GM19395 (cell line): ENCODE results near the gene LITAFD.
"Not testable (repeated sequence)": the region's sequence is repeated elsewhere in the genome, so short reads cannot be mapped to it uniquely, and the experiment has no call there.

ENCODE experiments used
- ATAC-seq: cut with Tn5 transposase; IDR thresholded peaks from one replicate; pipeline ENCODE4 v1.9.1; 2021; ENCODE audit warnings: mild to moderate bottlenecking, moderate library complexity; ENCODE audit not compliant: unreplicated experiment

Gene LITAFD

GRCh38 chr16:8869212-8869987 lies 12.8 kb upstream of the LITAFD start:
- ATAC-seq = no peak

- not testable (repeated sequence) for ATAC-seq
These were observed 12.2 kb upstream of the LITAFD start for GRCh38 chr16:8869988-8870241.

- ATAC-seq = no peak
These were observed 10.1 kb upstream of the LITAFD start for GRCh38 chr16:8872071-8872470.

- ATAC-seq = no peak
These were observed 8.9 kb upstream of the LITAFD start for GRCh38 chr16:8872967-8873865.

GRCh38 chr16:8873866-8874195 lies 8.3 kb upstream of the LITAFD start:
- ATAC-seq = not testable (repeated sequence)

GRCh38 chr16:8874388-8874787 lies 7.8 kb upstream of the LITAFD start:
- ATAC-seq = no peak

- ATAC-seq = not testable (repeated sequence)
These were observed 6.8 kb upstream of the LITAFD start for GRCh38 chr16:8875317-8875716.

- ATAC-seq = no peak
These were observed 4.1 kb upstream of the LITAFD start for GRCh38 chr16:8877894-8878522.

GRCh38 chr16:8878523-8878911 lies 3.6 kb upstream of the LITAFD start:
- ATAC-seq = no peak

GRCh38 chr16:8880839-8881510 lies 1.2 kb upstream of the LITAFD start:
- ATAC-seq = no peak

- no peak for ATAC-seq
These were observed 700 bp downstream of the LITAFD start for GRCh38 chr16:8882725-8883377.

GRCh38 chr16:8885674-8886592 lies 3.8 kb downstream of the LITAFD start:
- no peak for ATAC-seq

- ATAC-seq = no peak
These were observed 4.7 kb downstream of the LITAFD start for GRCh38 chr16:8886593-8887430.

GRCh38 chr16:8887431-8887765 lies 5.2 kb downstream of the LITAFD start:
- no peak for ATAC-seq

- no peak for ATAC-seq
These were observed 5.9 kb downstream of the LITAFD start for GRCh38 chr16:8887952-8888560.

GRCh38 chr16:8888951-8889892 lies 7.1 kb downstream of the LITAFD start:
- no peak for ATAC-seq

- no peak for ATAC-seq
These were observed 7.9 kb downstream of the LITAFD start for GRCh38 chr16:8889893-8890548.
